Activated CD8-positive, alpha-beta memory T cell treated with anti-CD3 and anti-CD28 coated beads for 1 hour (primary cell): ENCODE results near the gene KRT79.
"Not testable (repeated sequence)": the region's sequence is repeated elsewhere in the genome, so short reads cannot be mapped to it uniquely, and the experiment has no call there.

Experiments used
- DNase-seq, 2 donors: peaks; one replicate each; pipeline ENCODE4 v3.0.0-alpha.2; 2020; ENCODE audit warnings: low read depth in 1 of 2; ENCODE audit errors: extremely low read depth in 1 of 2

KRT79 gene

DNA sequence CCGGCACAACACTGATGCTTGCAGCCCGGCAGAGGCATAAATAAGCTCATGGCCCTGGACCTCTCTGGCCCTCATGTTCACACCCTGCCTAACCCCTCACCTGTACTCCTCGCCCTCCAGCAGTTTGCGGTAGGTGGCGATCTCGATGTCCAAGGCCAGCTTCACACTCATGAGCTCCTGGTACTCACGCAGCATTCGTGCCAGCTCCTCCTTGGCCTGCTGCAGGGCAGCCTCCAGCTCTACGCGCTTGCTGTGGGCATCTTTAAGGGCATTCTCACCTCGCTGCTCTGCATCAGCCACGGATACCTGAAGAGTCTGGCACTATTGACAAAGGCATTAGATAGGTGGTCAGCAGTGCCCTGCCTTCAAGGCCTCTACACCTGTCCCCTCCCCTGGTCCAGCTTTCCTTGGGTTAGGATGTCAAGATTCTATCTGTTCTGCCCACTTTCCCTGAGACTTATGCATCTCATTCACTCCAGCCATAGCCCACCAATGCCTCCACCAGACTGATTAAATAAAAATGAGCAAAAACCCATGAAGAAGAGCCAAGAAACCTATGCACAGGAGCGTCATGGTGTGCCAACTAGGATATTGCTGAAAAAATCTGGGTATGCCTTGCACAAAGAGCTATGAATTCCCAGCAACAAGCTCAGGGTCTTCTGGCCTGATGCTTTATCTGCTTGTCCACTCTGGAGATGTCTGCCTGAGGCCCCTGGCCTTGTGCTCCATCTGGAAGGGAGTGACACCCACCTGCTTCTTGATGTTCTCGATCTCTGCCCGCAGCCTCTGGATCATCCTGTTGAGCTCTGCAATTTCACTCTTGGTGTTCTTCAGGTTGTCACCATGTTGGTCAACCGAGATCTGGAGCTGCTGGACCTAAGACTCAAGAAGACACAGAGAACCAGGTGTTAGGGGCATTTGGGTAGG, 26.3 kb downstream of the KRT79 start:
- no peak for DNase-seq

DNA sequence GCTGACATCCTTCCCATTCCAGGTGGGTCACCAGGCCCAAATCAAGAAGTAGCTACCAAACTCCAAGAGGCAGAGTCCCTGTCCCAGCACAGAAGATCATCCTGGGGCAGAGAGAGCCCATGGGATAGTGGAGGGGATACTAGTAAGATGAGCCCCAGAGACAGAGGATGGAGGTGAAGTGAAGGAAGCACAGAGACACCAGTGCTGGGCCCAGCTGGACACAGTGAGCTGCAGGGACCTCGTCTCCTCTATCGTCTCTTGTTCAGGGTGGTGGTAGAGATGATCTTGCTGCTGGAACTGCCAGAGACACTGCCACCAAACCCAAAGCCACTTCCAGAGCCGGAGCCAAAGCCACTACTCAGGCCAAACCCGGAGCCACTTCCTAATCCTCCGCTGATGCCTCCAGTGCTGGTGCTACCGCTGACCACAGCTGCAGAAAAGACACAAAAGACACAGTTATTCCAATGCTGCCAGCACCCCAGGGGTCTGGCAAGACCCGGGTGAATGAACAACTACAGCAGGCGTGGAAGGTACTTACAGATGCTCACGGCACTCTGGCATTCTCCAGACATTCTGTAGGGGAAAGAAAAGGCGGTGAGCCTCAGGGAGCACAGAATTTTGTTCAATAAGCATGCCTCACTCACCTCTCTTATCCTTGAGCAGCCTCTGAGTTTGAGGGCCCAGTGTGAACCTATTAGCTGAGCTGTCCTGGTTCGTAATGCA, 27.1 kb downstream of the KRT79 start:
- DNase-seq: no peak

DNA sequence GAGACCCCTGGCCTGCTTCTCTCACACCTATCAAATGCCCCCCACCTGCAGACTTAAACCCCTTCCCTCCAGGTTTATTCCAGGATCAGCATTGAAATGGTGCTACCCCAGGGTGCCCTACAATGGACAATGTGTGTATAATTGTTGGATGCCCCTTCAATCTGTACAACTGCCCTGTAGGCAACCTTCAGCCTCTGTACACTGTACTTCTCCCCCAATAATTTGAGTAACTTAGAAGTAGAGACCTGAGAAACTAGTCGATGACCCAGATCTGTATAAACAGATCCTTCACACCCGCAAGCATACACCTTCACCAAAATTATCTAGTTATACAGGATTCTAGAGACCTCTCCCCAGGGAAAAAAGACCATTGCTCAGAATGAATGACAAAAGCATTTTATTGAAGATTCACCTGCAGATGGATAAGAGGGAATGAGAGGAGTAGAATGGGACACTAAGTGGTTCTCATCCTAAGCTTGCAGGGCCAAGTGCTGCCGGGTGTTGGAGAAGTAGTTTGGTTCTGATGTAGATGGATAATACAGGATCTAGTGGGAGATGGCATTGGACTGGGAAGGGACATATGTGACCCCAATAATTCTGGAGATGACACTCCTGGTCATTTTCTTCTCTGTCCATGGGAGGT, 27.8 kb downstream of the KRT79 start:
- no peak for DNase-seq

DNA sequence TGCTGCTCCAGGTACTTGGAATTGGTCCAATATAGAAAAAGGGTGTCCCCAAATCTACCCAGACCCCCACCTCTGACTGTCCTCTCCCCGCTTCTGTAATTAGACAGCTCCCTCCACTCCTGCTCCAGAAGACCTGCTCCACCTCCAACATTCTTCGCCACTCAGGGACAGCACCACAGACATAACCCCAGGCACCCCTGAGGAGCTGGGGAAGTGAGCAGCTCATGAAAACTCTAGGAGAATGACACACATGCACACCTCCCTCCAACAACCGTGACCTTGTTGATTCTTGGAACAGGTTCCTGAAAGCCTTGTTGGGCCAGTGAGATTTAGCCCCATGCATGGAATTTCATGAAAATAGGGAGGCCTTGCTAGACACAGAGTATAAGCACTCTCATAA, 28.4 kb downstream of the KRT79 start:
- DNase-seq: no peak

DNA sequence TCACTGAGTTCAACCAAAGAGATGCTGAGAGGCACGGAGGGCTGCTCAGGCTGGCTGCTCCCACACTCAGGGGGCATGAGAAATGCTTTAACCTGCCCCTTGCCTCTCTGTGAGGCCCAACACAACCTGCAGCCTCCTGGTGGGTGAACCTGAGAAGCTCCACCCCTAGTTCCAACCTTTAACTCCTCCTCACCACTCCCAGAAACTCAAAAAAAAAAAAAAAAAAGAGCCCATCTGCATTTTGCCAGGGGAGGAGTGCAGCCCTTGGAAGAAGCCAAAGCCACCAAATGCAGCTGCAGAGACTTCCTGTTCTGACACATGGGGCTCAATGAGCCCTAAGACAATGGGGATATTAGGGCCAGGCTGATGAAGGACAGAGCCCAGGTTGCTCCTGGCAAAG, 29.1 kb downstream of the KRT79 start:
- no peak for DNase-seq

DNA sequence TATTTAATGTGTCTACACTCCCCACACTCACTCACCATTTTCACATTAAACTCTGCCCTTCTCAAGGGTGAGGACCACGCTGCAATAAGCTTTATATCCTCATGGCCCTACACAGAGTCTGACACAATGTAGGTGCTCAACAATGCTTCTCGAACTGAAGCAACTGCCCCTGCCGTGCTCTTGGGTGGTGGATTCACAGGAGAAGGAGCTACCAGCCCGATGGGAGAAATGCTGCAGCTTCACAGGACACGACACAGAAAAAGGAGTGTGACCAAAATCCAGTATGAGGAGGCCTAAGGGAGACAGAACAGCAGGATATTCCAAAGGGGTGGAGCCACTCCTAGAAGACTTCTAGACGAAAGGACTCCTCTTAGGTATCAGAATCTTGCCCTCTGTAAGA, 31.7 kb downstream of the KRT79 start:
- DNase-seq: no peak

DNA sequence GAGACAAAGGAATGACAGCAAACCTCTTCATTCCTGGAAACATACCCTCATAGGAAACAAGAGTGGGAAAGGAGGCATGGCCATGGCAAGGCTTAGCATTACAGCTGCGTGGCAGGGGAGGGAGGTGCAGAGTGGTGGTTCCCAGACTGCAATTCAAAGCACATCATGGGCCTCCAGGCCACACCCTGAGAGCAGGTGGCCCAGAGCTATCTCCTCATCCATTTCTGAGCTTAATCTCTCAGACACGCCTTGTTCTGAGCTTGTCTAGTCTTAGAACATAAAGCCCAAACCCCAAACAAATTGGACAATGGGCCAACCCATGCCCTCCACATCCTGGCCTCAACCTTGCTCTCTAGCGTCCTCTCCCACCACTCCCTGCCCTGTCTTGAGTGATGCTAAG, 32.3 kb downstream of the KRT79 start:
- DNase-seq: no peak

DNA sequence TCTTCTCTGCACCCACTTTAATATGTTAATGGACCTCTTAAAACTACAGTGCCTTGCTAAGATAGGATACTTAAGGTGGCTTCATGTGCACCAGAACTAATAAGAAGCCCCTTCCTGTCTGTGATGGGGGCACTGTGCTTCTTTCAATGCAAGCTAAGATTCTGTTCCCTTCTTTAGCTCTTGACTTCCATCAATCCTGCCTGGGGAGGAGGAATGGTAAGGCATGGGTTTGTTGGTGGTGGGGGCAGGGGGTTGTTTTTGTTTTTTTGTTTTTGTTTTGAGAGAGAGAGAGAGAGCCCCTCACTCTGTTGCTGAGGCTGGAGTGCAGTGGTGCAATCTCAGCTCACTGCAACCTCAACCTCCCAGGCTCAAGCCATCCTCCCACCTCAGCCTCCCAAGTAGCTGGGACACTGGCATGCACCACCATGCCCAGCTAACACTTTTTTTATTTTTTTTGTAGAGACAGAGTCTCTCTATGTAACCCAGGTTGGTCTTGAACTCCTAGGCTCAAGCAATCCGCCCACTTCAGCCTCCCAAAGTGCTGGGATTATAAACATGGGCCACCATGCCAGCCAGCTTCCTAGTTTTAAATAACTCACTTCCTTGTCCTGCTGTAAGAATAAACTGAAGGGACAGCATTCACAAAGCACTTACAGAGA, 33.7 kb downstream of the KRT79 start:
- DNase-seq: no peak

DNA sequence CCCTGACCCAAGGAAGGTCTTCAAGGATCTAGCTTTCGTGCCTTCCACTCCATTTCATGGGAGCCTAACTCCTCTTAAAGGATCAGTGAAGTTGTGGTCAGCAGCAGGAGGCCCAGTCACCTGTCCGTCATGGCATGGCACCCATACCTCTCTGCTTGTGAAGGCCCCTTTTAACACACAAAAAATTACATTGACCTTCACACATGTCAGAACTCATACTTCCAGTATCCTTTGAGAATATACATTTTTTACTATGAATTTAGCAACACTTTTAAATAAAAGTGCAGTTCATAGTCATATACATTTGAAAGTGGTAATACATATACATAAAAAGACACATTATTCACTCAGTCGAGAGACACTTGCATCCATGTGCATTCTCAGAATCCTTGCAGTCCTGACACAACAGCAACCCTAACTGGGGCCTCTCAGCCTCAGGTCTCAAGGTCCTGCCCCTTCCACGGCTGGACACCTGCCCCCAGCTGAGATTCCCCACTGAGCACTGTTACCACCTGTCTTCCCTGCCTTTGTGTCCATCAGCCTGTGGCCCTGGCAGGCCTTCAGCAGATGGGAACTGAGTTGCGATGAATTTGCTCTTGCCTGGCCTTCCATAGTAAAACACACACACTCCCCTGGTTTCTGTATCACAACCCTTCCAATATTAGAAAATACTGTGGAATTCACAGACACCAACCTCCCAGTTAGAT, 34.5 kb downstream of the KRT79 start:
- DNase-seq: no peak

DNA sequence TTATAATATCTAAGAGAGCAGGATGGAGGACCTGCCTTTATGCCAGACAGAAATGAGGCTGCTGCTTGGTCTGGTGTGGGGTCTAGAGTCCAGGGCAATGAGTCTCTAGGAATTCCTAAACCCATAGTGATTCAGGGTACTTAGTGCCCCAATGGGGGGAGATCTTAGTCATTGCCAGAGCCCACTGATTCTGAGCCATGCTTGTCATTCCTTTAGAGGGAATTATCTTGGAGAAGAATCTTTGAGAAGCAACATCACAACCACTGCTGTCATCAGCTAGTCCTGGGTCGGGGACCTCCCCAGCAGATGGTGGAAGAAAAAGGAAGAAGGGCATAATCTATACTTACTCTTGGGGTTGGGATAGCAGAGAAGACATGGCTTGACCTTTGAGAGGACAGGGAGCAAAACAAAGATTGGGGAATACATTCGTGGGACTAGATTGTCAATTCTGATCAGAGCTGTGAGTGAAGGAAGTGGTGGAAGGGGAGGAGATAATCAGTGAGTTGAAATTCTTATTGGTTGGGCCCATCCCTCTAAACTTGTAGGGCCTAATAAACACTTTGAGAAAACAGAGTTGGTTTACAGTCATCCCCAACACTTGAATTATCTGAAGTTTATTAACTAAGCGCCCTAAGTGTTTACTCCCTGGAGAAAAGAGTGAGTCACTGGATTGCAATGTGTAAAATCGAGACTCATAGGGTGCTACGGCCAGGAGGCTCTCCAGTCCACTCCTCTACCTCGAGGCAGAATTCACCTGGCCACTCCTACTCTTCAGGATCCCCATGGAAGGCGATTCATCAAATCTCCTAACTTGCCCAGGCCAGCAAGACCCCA, 35.2 kb downstream of the KRT79 start:
- no peak for DNase-seq

DNA sequence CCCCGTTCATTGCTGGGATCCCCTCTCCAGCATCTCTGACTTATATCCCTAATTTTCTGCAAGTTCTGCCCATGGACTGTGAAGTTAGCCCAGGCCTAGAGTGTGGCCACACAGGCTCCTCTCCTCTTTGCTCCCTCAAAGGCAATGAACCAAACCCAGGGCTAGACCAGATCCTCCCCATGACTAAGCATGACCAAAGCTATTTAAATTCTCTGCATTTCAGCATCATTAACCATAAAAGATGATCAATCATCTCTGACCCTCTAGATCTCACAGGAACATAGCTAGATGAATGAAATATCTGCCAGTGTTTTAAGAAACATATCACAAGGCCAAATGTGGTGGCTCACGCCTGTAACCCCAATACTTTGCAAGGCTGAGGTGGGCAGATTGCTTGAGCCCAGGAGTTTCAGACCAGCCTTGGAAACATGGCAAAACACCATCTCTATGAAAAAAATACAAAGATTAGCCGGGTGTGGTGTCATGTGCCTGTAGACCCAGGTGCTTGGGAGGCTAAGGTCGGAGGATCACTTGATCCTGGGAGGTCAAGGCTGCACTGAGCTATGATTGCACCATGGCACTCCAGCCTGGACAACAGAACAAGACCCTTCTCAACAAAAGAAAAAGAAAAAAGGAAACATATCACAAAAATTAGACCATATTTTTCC, 36.0 kb downstream of the KRT79 start:
- no peak for DNase-seq

DNA sequence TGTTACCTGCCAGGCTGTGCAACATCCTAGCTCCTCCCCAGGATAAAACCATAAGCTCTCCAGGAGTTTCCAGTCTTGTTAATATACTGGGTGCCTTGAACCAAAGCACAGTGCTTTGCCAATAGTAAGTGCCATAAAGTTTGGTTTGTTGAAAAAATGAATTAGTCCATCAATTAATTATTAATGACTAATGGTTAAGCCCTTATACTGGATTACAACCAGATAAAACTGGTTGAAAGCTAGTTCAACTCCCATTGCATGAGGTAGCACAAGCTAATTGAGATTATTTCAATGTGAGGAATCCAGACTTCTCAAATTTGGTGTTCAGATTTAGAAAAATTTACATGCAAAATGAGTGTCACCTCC, 36.6 kb downstream of the KRT79 start:
- DNase-seq: no peak

DNA sequence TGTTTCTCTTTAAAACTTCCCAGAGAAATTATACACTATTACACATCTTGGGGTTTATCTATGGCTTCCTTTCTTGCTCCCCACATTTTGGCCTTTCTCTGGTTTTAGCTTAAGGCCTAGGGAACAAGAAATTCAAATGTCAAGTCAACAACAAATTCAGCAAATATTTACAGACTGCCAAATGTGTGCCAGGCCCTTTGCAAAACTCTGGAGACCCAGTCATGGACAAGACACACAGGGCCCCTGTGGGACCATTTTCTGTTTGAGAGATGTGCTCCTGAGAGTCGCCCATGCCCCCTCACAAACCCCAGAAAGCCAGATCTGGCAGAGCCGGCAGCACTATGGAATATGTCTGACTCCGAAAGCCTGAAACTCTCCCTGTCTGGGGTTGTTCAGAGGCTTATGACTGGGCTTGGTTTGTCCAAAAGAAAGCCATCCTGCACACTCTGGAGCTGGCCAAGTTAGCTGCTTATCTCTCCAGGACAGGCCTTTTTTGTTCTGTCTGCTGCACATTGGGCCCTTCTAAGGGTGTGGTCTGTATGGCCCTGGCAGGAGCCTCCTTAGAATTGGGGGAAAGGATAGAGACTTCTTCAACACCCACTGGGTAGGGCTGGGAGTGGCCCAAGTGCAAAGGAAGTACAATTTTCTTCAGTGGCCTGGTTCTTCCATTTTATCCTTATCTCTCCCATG, 37.1 kb downstream of the KRT79 start:
- DNase-seq: no peak

DNA sequence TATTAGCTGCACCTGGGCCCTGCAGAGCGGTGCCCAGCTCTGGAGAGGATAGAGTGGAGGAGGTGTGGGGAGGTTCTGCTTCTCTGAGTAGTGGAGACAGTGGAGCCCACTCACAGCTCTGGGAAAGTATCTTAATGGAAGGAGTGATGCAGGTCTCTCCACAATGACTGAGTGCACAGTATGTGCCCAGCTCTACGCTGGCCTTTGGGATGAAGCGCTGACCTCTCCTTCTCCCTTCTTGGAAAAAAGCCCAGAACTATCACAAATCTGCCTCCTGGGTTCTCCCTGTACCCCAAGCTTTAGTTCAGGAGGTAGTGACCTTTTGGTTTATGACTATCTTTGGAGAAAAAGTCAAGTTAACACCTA, 37.7 kb downstream of the KRT79 start:
- no peak for DNase-seq

DNA sequence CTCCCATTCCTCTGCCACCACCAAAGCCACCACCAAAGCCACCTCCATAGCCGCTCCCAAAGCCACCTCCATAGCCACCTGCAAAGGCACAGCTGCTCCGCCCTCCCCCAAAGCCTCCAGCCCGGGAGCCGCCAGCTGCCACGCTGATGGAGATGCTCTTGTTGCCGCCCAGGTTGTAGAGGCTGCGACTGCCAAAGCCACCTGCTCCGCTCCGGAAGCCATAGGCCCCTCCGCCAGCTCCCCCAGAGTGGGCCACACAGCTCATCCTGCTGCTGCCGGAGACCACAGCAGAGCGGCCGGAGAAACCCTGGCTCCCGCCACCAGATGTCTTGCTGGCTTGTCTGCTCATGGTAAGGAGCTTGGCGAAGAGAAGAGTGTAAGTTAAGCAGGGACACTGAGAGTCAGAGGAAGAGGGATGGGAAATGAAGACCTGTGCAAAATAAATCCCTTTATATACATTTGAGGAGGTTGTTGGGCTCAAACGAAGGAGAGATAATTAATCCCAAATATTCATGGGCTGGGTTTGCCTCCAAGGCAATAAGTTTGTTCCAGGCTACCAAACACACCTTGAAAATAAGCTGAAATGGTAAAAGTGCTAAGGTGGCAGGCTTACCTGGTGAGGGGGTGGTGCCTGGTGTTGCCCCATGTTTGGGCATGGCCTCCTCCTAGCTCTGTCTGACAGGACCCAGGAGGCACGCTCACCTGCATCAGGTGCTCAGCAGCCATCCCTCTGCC, 38.2 kb downstream of the KRT79 start, which contains the start of gene KRT3:
Gene KRT3 (minus strand): TSS at position 424 of the 735 bp plus-strand sequence. CDS start 75 bp downstream, at position 349.
- no peak for DNase-seq

DNA sequence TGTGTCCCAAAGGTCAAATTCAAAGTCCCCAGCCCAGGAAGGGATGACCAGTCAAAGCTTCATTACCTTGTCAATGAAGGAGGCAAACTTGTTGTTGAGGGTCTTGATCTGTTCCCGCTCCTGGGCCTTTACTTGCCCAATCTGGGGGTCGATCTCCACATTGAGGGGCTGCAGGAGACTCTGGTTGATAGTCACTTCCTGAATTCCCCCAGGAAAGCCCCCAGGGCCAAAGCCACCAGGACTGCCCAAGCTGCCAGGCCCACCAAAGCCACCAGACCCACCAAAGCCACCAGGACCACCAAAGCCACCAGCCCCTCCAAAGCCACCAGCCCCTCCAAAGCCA, 38.8 kb downstream of the KRT79 start:
- not testable (repeated sequence) for DNase-seq

DNA sequence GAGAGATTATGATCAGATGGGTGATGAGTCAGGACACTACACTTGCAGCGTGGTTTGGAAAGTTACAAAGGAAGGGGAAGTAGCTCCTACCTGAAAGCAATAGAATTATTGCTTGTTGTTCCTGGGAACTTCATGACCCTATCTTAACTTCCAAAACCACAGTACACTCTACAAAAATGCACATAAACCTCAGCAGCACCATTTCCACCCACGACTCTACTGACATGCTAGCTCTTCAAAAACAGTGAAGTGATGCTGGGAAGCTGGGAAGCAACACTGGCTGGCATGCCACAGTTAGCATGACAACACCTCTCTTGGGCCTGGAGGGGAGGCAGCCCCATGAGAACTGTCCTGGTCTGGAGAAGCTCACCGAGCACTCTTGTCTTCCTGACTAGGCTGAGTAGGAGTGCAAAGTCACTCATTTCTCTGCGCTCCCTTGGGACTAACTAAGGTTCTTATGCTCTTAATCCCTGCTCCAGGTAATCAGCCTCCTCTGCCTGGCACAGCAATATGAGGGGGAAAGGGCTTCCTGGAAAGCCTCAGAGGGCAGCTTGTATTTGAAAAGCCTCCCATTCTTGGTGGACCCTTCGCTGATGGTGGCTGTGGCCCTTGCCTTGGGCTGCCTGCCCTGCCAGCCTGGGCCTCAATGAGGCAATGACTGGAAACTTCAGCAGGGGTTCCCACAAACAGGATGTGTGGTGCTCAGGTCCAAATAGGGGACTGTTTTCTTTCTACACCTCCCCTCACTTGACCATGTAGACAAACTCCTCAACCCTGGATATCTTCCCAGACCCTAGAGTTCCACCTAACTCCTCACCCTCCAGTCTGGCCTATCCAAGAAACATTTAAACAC, 39.4 kb downstream of the KRT79 start:
- DNase-seq: no peak
